ENCODE results near the gene ARHGAP4.

ARHGAP4 gene

GRCh38 chrX:153971450-153972367 is 45.6 kb upstream of the ARHGAP4 start, which contains the start of gene HCFC1:
Gene HCFC1, minus strand, starts transcription at chrX:153971818. Its CDS starts 978 bp downstream, at chrX:153970840.
- H3K18ac ChIP-seq (ENCODE audit: low read length) = peak within 1 kb of the TSS; percentile 99
- H3K27me3 ChIP-seq (ENCODE audit: insufficient read depth, low read length, poor library complexity) = no peaks in the 10 kb centered on the region
- H3K9ac ChIP-seq (ENCODE audit: low read length) = peak within 1 kb of the TSS; percentile 99
- H2BK5ac ChIP-seq (ENCODE audit: low read length) = peak within 1 kb of the TSS; percentile 93
- peak within 1 kb of the TSS; percentile 99 for H3K56ac ChIP-seq (ENCODE audit: low read length)
- peak within 1 kb of the TSS; percentile 61 for H3K4me2 ChIP-seq (ENCODE audit: low read length)
- H3K4me1 ChIP-seq (ENCODE audit: control insufficient read depth, low read depth, low read length) = peaks cover 6% of the 10 kb centered on the region
- H2BK120ac ChIP-seq (ENCODE audit: low read depth, low read length) = peak within 1 kb of the TSS; percentile 82
- H3K79me2 ChIP-seq (ENCODE audit: control insufficient read depth, insufficient read depth, low read length) = peaks cover 38% of the 10 kb centered on the region
- H4K5ac ChIP-seq (ENCODE audit: low read length) = no peak within 1 kb of the TSS
- peak within 1 kb of the TSS; percentile 57 for H4K8ac ChIP-seq (ENCODE audit: low read depth, low read length)
- no peaks in the 10 kb centered on the region for H3K79me1 ChIP-seq (ENCODE audit: low read length)
- H3K23ac ChIP-seq (ENCODE audit: low read length) = peak within 1 kb of the TSS; percentile 80
- WGBS (ENCODE audit: extremely low coverage, insufficient coverage, low lambda C conversion rate) = no CpG with 5 or more reads among the region's 96 CpGs
- no peaks in the 10 kb centered on the region for H3K36me3 ChIP-seq (ENCODE audit: control insufficient read depth, insufficient read depth, low read length)
- peak within 1 kb of the TSS; percentile 100 for H3K27ac ChIP-seq (ENCODE audit: low read depth, low read length)
- peak within 1 kb of the TSS; percentile 98 for H3K4ac ChIP-seq (ENCODE audit: low read depth, low read length)
- peak within 1 kb of the TSS; percentile 74 for H2AK5ac ChIP-seq (ENCODE audit: low read length)
- peak within 1 kb of the TSS; percentile 95 for H3K4me3 ChIP-seq (ENCODE audit: low read length)
- peak; percentile 95 for DNase-seq
- no peak within 1 kb of the TSS for H2BK15ac ChIP-seq (replicated peaks; ENCODE audit: low read depth)

- Histone ChIP-seq H3K36me3 (ENCODE audit: control insufficient read depth, insufficient read depth, low read length) (no peaks in the 10 kb centered on the region), H3K23ac (ENCODE audit: low read length) (peak overlapping the region; percentile 66), H3K18ac (ENCODE audit: low read length) (peak overlapping the region; percentile 99), H3K4me2 (ENCODE audit: low read length) (no peak overlapping the region), H2AK5ac (ENCODE audit: low read length) (no peak overlapping the region), H3K79me1 (ENCODE audit: low read length) (no peaks in the 10 kb centered on the region), H2BK5ac (ENCODE audit: low read length) (peak overlapping the region; percentile 93), H3K4me3 (ENCODE audit: low read length) (peak overlapping the region; percentile 95), H3K56ac (ENCODE audit: low read length) (peak overlapping the region; percentile 99), H2BK120ac (ENCODE audit: low read depth, low read length) (peak overlapping the region; percentile 82), H4K8ac (ENCODE audit: low read depth, low read length) (no peak overlapping the region), H3K79me2 (ENCODE audit: control insufficient read depth, insufficient read depth, low read length) (peaks cover 44% of the 10 kb centered on the region), H2BK15ac (replicated peaks; ENCODE audit: low read depth) (no peak overlapping the region), H3K4ac (ENCODE audit: low read depth, low read length) (peak overlapping the region; percentile 98), H3K9ac (ENCODE audit: low read length) (peak overlapping the region; percentile 99), H3K27ac (ENCODE audit: low read depth, low read length) (peak overlapping the region; percentile 100), H3K27me3 (ENCODE audit: insufficient read depth, low read length, poor library complexity) (no peaks in the 10 kb centered on the region), H4K5ac (ENCODE audit: low read length) (no peak overlapping the region), H3K4me1 (ENCODE audit: control insufficient read depth, low read depth, low read length) (peaks cover 6% of the 10 kb centered on the region)
- peak; percentile 87 for DNase-seq
- no CpG with 5 or more reads among the region's 34 CpGs for WGBS (ENCODE audit: extremely low coverage, insufficient coverage, low lambda C conversion rate)
Observed at GRCh38 chrX:153971124-153971449, 45.0 kb upstream of the ARHGAP4 start.

- peak overlapping the region; percentile 99 for H3K9ac ChIP-seq (ENCODE audit: low read length)
- no peak overlapping the region for H4K5ac ChIP-seq (ENCODE audit: low read length)
- H3K79me2 ChIP-seq (ENCODE audit: control insufficient read depth, insufficient read depth, low read length) = peaks cover 49% of the 10 kb centered on the region
- no peaks in the 10 kb centered on the region for H3K36me3 ChIP-seq (ENCODE audit: control insufficient read depth, insufficient read depth, low read length)
- no peaks in the 10 kb centered on the region for H3K27me3 ChIP-seq (ENCODE audit: insufficient read depth, low read length, poor library complexity)
- H3K23ac ChIP-seq (ENCODE audit: low read length) = peak overlapping the region; percentile 80
- peak overlapping the region; percentile 88 for H2BK5ac ChIP-seq (ENCODE audit: low read length)
- no peak overlapping the region for H3K4me2 ChIP-seq (ENCODE audit: low read length)
- H2BK15ac ChIP-seq (replicated peaks; ENCODE audit: low read depth) = no peak overlapping the region
- peak overlapping the region; percentile 99 for H3K18ac ChIP-seq (ENCODE audit: low read length)
- peak overlapping the region; percentile 94 for H3K4me3 ChIP-seq (ENCODE audit: low read length)
- peak overlapping the region; percentile 98 for H3K4ac ChIP-seq (ENCODE audit: low read depth, low read length)
- H3K56ac ChIP-seq (ENCODE audit: low read length) = peak overlapping the region; percentile 99
- peak overlapping the region; percentile 57 for H4K8ac ChIP-seq (ENCODE audit: low read depth, low read length)
- H3K4me1 ChIP-seq (ENCODE audit: control insufficient read depth, low read depth, low read length) = peaks cover 6% of the 10 kb centered on the region
- H3K79me1 ChIP-seq (ENCODE audit: low read length) = no peaks in the 10 kb centered on the region
- H3K27ac ChIP-seq (ENCODE audit: low read depth, low read length) = peak overlapping the region; percentile 100
- peak overlapping the region; percentile 74 for H2AK5ac ChIP-seq (ENCODE audit: low read length)
- peak overlapping the region; percentile 82 for H2BK120ac ChIP-seq (ENCODE audit: low read depth, low read length)
- WGBS (ENCODE audit: extremely low coverage, insufficient coverage, low lambda C conversion rate) = no CpG with 5 or more reads among the region's 49 CpGs
- peak; percentile 88 for DNase-seq
Observed at GRCh38 chrX:153970357-153971123, 44.5 kb upstream of the ARHGAP4 start.

- Histone ChIP-seq H3K79me1 (ENCODE audit: low read length) (no peaks in the 10 kb centered on the region), H3K56ac (ENCODE audit: low read length) (peak overlapping the region; percentile 85), H3K27ac (ENCODE audit: low read depth, low read length) (peak overlapping the region; percentile 36), H3K27me3 (ENCODE audit: insufficient read depth, low read length, poor library complexity) (no peaks in the 10 kb centered on the region), H2BK15ac (replicated peaks; ENCODE audit: low read depth) (no peak overlapping the region), H3K36me3 (ENCODE audit: control insufficient read depth, insufficient read depth, low read length) (no peaks in the 10 kb centered on the region), H2BK120ac (ENCODE audit: low read depth, low read length) (no peak overlapping the region), H4K8ac (ENCODE audit: low read depth, low read length) (no peak overlapping the region), H3K79me2 (ENCODE audit: control insufficient read depth, insufficient read depth, low read length) (peaks cover 55% of the 10 kb centered on the region), H3K4ac (ENCODE audit: low read depth, low read length) (no peak overlapping the region), H3K9ac (ENCODE audit: low read length) (peak overlapping the region; percentile 81), H3K23ac (ENCODE audit: low read length) (no peak overlapping the region), H4K5ac (ENCODE audit: low read length) (no peak overlapping the region), H3K4me2 (ENCODE audit: low read length) (peak overlapping the region; percentile 83), H2BK5ac (ENCODE audit: low read length) (no peak overlapping the region), H3K4me3 (ENCODE audit: low read length) (peak overlapping the region; percentile 78), H2AK5ac (ENCODE audit: low read length) (no peak overlapping the region), H3K18ac (ENCODE audit: low read length) (no peak overlapping the region), H3K4me1 (ENCODE audit: control insufficient read depth, low read depth, low read length) (peaks cover 6% of the 10 kb centered on the region)
- DNase-seq = no peak
- no CpG with 5 or more reads among the region's 26 CpGs for whole genome bisulfite sequencing (ENCODE audit: extremely low coverage, insufficient coverage, low lambda C conversion rate)
Observed at GRCh38 chrX:153969904-153970356, 43.9 kb upstream of the ARHGAP4 start.

- no peak overlapping the region for H3K18ac ChIP-seq (ENCODE audit: low read length)
- no peak overlapping the region for H2BK15ac ChIP-seq (replicated peaks; ENCODE audit: low read depth)
- H3K4me2 ChIP-seq (ENCODE audit: low read length) = peak overlapping the region; percentile 83
- no peak for DNase-seq
- H2BK5ac ChIP-seq (ENCODE audit: low read length) = no peak overlapping the region
- H2AK5ac ChIP-seq (ENCODE audit: low read length) = no peak overlapping the region
- no CpG with 5 or more reads among the region's 25 CpGs for WGBS (ENCODE audit: extremely low coverage, insufficient coverage, low lambda C conversion rate)
- peak overlapping the region; percentile 78 for H3K4me3 ChIP-seq (ENCODE audit: low read length)
- no peak overlapping the region for H3K27ac ChIP-seq (ENCODE audit: low read depth, low read length)
- H3K79me2 ChIP-seq (ENCODE audit: control insufficient read depth, insufficient read depth, low read length) = peaks cover 61% of the 10 kb centered on the region
- H3K9ac ChIP-seq (ENCODE audit: low read length) = peak overlapping the region; percentile 81
- no peaks in the 10 kb centered on the region for H3K36me3 ChIP-seq (ENCODE audit: control insufficient read depth, insufficient read depth, low read length)
- peaks cover 6% of the 10 kb centered on the region for H3K4me1 ChIP-seq (ENCODE audit: control insufficient read depth, low read depth, low read length)
- H3K56ac ChIP-seq (ENCODE audit: low read length) = peak overlapping the region; percentile 85
- no peaks in the 10 kb centered on the region for H3K27me3 ChIP-seq (ENCODE audit: insufficient read depth, low read length, poor library complexity)
- H4K8ac ChIP-seq (ENCODE audit: low read depth, low read length) = no peak overlapping the region
- no peak overlapping the region for H3K4ac ChIP-seq (ENCODE audit: low read depth, low read length)
- no peak overlapping the region for H2BK120ac ChIP-seq (ENCODE audit: low read depth, low read length)
- H4K5ac ChIP-seq (ENCODE audit: low read length) = no peak overlapping the region
- no peak overlapping the region for H3K23ac ChIP-seq (ENCODE audit: low read length)
- no peaks in the 10 kb centered on the region for H3K79me1 ChIP-seq (ENCODE audit: low read length)
Observed at GRCh38 chrX:153969125-153969903, 43.2 kb upstream of the ARHGAP4 start.

Data from mesendoderm (in vitro differentiated cells).